ENCODE measurements around the gene HSPA12A.

The HSPA12A gene

DNA sequence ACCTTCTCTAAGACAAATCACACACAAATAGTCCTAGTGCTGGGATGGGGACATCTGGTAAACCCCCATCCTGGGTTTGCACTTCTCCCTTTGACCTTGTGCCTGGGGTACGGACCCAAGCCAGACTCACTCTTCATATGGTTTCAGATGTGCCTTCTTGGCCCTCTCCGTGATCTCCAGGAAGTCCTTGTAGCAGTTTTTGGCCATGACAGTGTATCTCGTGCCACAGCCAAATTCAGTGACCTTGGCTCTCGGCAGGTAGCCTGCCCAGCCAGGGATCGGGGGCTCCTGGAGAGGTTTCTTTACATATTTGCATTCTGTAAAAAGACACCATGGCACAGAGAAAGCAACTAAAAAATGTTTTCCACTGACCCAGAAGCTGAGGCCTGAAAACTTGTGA is 77.7 kb downstream of the HSPA12A start (continued):
- TF ChIP-seq, protein P1, sequence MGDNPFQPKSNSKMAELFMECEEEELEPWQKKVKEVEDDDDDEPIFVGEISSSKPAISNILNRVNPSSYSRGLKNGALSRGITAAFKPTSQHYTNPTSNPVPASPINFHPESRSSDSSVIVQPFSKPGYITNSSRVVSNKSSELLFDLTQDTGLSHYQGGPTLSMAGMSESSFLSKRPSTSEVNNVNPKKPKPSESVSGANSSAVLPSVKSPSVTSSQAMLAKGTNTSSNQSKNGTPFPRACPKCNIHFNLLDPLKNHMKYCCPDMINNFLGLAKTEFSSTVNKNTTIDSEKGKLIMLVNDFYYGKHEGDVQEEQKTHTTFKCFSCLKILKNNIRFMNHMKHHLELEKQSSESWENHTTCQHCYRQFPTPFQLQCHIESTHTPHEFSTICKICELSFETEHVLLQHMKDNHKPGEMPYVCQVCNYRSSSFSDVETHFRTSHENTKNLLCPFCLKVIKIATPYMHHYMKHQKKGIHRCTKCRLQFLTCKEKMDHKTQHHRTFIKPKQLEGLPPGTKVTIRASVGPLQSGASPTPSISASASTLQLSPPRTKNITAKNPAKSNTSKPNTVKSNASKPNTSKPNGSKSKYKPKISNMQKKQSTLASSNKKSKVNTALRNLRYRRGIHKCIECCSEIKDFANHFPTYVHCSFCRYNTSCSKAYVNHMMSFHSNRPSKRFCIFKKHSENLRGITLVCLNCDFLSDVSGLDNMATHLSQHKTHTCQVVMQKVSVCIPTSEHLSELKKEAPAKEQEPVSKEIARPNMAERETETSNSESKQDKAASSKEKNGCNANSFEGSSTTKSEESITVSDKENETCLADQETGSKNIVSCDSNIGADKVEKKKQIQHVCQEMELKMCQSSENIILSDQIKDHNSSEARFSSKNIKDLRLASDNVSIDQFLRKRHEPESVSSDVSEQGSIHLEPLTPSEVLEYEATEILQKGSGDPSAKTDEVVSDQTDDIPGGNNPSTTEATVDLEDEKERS (tag by site-specific recombination; IDR thresholded peaks at IDR 0.05): no peak
- TF ChIP-seq ZNF274 (IDR thresholded peaks at IDR 0.05; ENCODE audit: low read length) (no peak), ZNF274 (tag by site-specific recombination; IDR thresholded peaks at IDR 0.05; ENCODE audit: borderline replicate concordance) (no peak), ZNF404 (tag by site-specific recombination; IDR thresholded peaks at IDR 0.05) (no peak), ZNF19 (tag by site-specific recombination; IDR thresholded peaks at IDR 0.05; ENCODE audit: low read depth) (no peak), ZNF501 (tag by site-specific recombination; IDR thresholded peaks at IDR 0.05) (no peak), KLF1 (tag by site-specific recombination; IDR thresholded peaks at IDR 0.05) (no peak), ZNF140 (tag by site-specific recombination; IDR thresholded peaks at IDR 0.05) (no peak), ZNF366 (tag by site-specific recombination; conservative IDR thresholded peaks at IDR 0.05) (no peak), ZNF146 (tag by site-specific recombination; IDR thresholded peaks at IDR 0.05) (no peak)
- TF ChIP-seq, protein P2, sequence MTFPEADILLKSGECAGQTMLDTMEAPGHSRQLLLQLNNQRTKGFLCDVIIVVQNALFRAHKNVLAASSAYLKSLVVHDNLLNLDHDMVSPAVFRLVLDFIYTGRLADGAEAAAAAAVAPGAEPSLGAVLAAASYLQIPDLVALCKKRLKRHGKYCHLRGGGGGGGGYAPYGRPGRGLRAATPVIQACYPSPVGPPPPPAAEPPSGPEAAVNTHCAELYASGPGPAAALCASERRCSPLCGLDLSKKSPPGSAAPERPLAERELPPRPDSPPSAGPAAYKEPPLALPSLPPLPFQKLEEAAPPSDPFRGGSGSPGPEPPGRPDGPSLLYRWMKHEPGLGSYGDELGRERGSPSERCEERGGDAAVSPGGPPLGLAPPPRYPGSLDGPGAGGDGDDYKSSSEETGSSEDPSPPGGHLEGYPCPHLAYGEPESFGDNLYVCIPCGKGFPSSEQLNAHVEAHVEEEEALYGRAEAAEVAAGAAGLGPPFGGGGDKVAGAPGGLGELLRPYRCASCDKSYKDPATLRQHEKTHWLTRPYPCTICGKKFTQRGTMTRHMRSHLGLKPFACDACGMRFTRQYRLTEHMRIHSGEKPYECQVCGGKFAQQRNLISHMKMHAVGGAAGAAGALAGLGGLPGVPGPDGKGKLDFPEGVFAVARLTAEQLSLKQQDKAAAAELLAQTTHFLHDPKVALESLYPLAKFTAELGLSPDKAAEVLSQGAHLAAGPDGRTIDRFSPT (tag by site-specific recombination; IDR thresholded peaks at IDR 0.05): no peak
- TF ChIP-seq, protein P3, sequence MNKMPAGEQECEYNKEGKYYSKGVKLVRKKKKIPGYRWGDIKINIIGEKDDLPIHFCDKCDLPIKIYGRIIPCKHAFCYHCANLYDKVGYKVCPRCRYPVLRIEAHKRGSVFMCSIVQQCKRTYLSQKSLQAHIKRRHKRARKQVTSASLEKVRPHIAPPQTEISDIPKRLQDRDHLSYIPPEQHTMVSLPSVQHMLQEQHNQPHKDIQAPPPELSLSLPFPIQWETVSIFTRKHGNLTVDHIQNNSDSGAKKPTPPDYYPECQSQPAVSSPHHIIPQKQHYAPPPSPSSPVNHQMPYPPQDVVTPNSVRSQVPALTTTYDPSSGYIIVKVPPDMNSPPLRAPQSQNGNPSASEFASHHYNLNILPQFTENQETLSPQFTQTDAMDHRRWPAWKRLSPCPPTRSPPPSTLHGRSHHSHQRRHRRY (tag by site-specific recombination; IDR thresholded peaks at IDR 0.05): no peak

DNA sequence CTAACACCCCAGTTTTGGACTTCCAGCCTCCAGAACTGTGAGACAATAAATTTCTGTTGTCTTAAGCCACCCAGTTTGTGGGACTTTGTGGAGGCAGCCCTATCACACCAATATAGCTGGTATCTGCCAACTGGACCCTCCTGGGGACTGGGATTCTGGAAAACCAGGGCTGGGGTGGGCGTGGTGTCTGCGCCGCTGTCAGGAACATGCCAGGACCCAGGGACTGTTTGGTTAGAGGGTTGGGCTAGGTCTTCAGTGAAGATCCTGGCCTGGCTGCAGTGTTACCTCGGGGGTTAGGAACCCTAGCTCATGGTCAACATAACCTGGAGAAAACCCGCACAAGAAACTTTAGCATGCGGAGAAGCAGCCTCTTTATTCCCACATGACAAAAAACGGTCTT is 79.0 kb downstream of the HSPA12A start:
- ChIA-PET POLR2A (no interaction called here), CTCF (interaction anchor here (0.7 to 1.4 kb wide), 2 partner anchors 119 to 125 kb away, joined by 5 read pairs; no protein-coding TSS in a partner anchor)
- Histone ChIP-seq H3K4me3 (ENCODE audit: low read depth, low read length) (no peak overlapping the region), H3K4me1 (ENCODE audit: control insufficient read depth, insufficient read depth, low read length) (no peaks in the 10 kb centered on the region), H3K27ac (ENCODE audit: extremely low read depth, low read depth, low read length) (no peak overlapping the region), H3K36me3 (ENCODE audit: control insufficient read depth in 2 of 2, insufficient read depth in 1 of 2, low read length in 2 of 2) (peaks cover 0 to 37% of the 10 kb centered on the region in 2 experiments; a peak in 1 of 3 replicates), H3K9me3 (ENCODE audit: control insufficient read depth, insufficient read depth, low read depth, low read length) (no peaks in the 10 kb centered on the region)
- TF ChIP-seq ZNF785 (tag by site-specific recombination; IDR thresholded peaks at IDR 0.05) (no peak), SALL2 (tag by site-specific recombination; IDR thresholded peaks at IDR 0.05; ENCODE audit: borderline replicate concordance) (no peak)
- TF ChIP-seq, protein P4, sequence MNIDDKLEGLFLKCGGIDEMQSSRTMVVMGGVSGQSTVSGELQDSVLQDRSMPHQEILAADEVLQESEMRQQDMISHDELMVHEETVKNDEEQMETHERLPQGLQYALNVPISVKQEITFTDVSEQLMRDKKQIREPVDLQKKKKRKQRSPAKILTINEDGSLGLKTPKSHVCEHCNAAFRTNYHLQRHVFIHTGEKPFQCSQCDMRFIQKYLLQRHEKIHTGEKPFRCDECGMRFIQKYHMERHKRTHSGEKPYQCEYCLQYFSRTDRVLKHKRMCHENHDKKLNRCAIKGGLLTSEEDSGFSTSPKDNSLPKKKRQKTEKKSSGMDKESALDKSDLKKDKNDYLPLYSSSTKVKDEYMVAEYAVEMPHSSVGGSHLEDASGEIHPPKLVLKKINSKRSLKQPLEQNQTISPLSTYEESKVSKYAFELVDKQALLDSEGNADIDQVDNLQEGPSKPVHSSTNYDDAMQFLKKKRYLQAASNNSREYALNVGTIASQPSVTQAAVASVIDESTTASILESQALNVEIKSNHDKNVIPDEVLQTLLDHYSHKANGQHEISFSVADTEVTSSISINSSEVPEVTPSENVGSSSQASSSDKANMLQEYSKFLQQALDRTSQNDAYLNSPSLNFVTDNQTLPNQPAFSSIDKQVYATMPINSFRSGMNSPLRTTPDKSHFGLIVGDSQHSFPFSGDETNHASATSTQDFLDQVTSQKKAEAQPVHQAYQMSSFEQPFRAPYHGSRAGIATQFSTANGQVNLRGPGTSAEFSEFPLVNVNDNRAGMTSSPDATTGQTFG (tag by site-specific recombination; IDR thresholded peaks at IDR 0.05; ENCODE audit: borderline replicate concordance): no peak

All from HEK293 (cell line).